ENCODE data around the gene CNTNAP3.
"Not testable (repeated sequence)": the region's sequence is repeated elsewhere in the genome, so short reads cannot be mapped to it uniquely, and the experiment has no call there.

Gene CNTNAP3

DNA sequence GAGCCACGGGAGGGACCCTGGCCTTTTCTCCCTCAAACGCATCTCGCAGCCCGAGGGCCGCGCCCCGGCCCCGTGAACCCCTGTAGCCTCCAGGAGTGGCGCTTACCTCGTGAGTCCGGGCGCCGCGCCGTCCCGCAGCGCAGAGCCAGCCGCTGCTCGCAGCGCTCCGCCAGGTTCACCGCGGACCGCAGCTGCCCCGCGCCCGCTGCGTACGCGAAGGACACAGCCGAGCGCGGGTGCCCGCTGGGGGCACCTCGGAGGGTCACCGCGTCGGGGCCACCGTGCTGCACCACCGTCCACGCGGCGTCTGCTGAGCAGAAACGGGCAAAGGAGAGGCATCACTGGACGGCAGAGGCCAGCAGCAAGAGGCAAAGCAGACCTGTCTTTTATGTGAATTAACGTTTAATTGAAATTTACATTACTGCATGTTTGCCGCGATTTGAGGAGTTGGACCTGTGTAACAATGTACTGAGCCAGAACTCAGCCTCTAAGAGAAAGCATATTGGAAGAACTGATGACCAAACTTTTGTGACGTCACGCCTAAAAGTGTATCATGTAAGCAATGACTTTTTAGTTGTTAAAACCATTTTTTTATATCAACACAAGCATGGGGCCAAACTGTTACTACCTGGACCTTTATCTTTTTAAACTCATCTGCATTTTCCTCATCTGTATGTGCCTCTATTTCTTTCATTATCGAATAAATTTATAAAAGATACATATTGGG, 155.0 kb downstream of the CNTNAP3 start:
- H3K4me3 ChIP-seq (ENCODE audit: low read length); H3K36me3 ChIP-seq (ENCODE audit: insufficient read depth, low read length); H3K9ac ChIP-seq (ENCODE audit: low read depth, low read length); H3K27me3 ChIP-seq (ENCODE audit: control insufficient read depth, insufficient read depth, low read length); H3K4me2 ChIP-seq (ENCODE audit: low read length); H3K9me3 ChIP-seq (replicated peaks; ENCODE audit: low read length); H3K4me1 ChIP-seq (ENCODE audit: control insufficient read depth, insufficient read depth, low read length): not testable (repeated sequence)

DNA sequence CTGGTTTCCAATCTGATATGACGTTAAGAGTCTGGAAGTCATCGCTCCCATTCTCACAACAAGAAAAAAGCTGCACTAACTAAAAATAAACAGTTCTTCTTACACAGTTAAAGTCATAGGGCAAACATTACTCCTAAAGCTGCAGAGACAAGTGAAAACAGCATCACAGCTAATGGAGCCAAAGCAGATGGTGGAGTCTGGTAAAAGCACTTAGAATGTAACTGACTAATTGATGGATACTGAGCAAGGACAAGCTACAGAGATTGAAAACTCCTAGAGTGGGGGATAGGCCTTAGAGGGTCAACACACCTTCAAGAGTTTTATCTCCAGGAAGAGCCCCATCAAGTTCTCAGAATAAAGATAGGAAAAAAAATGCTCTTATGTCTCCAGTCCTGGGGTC, 166.6 kb downstream of the CNTNAP3 start:
- H3K36me3 ChIP-seq (ENCODE audit: insufficient read depth, low read length); H3K4me1 ChIP-seq (ENCODE audit: control insufficient read depth, insufficient read depth, low read length); H3K4me2 ChIP-seq (ENCODE audit: low read length); H3K27me3 ChIP-seq (ENCODE audit: control insufficient read depth, insufficient read depth, low read length); H3K9me3 ChIP-seq (replicated peaks; ENCODE audit: low read length); H3K9ac ChIP-seq (ENCODE audit: low read depth, low read length); H3K4me3 ChIP-seq (ENCODE audit: low read length): not testable (repeated sequence)

DNA sequence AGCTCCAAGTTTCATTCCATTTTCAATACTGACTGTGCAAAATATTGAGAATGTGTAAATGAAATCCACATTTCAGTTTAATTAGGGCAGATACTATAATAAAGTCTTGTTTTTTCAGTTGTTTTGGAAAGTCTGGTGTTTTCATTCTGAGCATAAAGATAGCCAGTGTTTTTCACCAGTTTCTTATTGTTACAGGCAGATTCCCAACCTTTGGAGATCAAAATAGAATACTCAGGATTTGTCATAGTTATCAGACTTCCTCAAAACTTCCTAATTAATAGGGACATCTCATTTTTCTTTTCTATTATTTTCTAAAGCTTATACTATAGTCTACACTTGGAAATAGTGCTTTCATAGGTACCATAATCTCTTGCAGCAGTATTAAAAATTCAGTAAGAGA, 176.2 kb downstream of the CNTNAP3 start:
- not testable (repeated sequence) for H3K4me3 ChIP-seq (ENCODE audit: low read length); H3K9ac ChIP-seq (ENCODE audit: low read depth, low read length); H3K4me1 ChIP-seq (ENCODE audit: control insufficient read depth, insufficient read depth, low read length); H3K9me3 ChIP-seq (replicated peaks; ENCODE audit: low read length); H3K4me2 ChIP-seq (ENCODE audit: low read length); H3K36me3 ChIP-seq (ENCODE audit: insufficient read depth, low read length); H3K27me3 ChIP-seq (ENCODE audit: control insufficient read depth, insufficient read depth, low read length)

DNA sequence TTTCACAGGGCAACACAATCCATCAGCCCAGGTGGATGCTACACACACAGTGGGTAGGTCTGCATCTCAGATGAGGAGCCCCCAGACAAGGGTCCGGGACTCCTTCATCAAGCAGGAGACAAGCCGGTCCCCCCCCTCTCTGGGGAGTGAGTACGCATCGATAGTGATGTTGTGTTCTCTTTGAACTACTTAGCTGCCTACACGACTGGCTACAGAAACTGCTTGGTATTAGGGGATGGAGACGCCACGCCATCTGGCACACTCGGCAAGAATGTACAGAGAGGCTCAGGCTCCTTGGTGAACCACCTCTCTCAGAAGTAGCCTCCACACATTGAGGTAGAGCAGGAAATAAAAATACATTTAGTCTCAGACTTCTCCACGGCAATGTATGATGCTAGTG, 179.8 kb downstream of the CNTNAP3 start:
- Histone ChIP-seq H3K4me1 (ENCODE audit: control insufficient read depth, insufficient read depth, low read length) (no peaks in the 10 kb centered on the region), H3K27me3 (ENCODE audit: control insufficient read depth, insufficient read depth, low read length) (no peaks in the 10 kb centered on the region), H3K4me2 (ENCODE audit: low read length) (no peak overlapping the region), H3K36me3 (ENCODE audit: insufficient read depth, low read length) (no peaks in the 10 kb centered on the region), H3K9ac (ENCODE audit: low read depth, low read length) (no peak overlapping the region), H3K9me3 (replicated peaks; ENCODE audit: low read length) (no peaks in the 10 kb centered on the region), H3K4me3 (ENCODE audit: low read length) (no peak overlapping the region)

DNA sequence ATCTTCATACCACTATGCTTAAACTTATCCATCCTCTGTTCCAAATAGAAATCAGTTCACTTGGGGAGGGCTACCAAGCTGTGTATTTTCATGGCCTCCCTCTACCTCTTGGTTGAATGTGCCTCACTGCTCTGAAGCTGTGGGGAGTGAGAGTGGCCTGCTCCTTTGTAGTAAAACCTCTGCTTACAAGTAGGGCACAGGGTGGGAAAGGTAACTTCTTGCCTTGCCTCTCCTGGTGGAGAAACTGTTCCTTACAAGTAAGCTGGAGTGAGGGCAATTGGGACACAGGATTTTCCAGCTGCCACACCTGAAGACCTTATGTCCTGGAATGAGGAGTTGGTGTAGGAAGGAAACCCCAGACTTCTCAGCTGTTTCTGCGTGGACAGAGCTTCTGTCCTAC, 190.8 kb downstream of the CNTNAP3 start:
- H3K4me2 ChIP-seq (ENCODE audit: low read length); H3K4me1 ChIP-seq (ENCODE audit: control insufficient read depth, insufficient read depth, low read length); H3K4me3 ChIP-seq (ENCODE audit: low read length); H3K9ac ChIP-seq (ENCODE audit: low read depth, low read length); H3K27me3 ChIP-seq (ENCODE audit: control insufficient read depth, insufficient read depth, low read length); H3K9me3 ChIP-seq (replicated peaks; ENCODE audit: low read length); H3K36me3 ChIP-seq (ENCODE audit: insufficient read depth, low read length): not testable (repeated sequence)

DNA sequence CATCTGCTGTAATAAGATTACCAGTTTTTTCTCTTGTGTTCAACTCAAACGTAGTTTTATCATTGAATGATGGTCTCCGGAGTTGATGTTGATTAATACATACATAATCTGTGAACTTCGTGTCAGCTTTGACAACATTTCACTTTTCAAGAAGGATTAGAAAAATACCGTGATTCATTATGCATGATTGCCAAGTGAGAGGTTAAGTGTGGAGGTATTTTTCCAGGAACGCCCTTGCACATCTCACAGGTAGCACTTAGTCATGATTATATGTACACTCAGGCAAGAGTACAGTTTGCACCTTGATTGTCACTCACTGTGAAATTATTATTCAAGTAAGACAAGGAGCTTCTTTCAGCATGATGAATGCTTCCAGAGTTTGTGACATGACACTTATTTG, 202.7 kb downstream of the CNTNAP3 start:
- not testable (repeated sequence) for H3K9me3 ChIP-seq (replicated peaks; ENCODE audit: low read length); H3K4me1 ChIP-seq (ENCODE audit: control insufficient read depth, insufficient read depth, low read length); H3K4me3 ChIP-seq (ENCODE audit: low read length); H3K9ac ChIP-seq (ENCODE audit: low read depth, low read length); H3K27me3 ChIP-seq (ENCODE audit: control insufficient read depth, insufficient read depth, low read length); H3K36me3 ChIP-seq (ENCODE audit: insufficient read depth, low read length); H3K4me2 ChIP-seq (ENCODE audit: low read length)

DNA sequence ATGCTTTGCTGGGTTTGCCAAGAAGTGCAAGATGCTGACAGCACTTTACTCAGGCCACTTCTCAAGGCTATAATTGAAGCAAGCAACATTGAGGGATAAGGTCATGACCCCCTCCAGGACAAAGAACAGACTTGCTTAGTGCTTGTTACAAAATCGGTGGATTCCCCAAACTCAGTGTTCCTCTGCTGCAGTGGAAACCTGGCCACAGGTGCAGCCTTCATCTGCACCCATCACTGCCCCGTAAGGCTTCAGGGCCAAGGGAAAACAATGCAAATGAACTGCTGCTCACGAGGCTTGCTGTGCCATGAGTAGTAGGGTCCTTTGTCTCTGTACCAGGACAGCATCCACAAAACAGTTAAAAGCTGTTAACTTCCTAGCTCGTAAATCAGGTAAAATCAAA, 205.4 kb downstream of the CNTNAP3 start:
- H3K9ac ChIP-seq (ENCODE audit: low read depth, low read length); H3K27me3 ChIP-seq (ENCODE audit: control insufficient read depth, insufficient read depth, low read length); H3K4me1 ChIP-seq (ENCODE audit: control insufficient read depth, insufficient read depth, low read length); H3K4me2 ChIP-seq (ENCODE audit: low read length); H3K4me3 ChIP-seq (ENCODE audit: low read length); H3K9me3 ChIP-seq (replicated peaks; ENCODE audit: low read length); H3K36me3 ChIP-seq (ENCODE audit: insufficient read depth, low read length): not testable (repeated sequence)

DNA sequence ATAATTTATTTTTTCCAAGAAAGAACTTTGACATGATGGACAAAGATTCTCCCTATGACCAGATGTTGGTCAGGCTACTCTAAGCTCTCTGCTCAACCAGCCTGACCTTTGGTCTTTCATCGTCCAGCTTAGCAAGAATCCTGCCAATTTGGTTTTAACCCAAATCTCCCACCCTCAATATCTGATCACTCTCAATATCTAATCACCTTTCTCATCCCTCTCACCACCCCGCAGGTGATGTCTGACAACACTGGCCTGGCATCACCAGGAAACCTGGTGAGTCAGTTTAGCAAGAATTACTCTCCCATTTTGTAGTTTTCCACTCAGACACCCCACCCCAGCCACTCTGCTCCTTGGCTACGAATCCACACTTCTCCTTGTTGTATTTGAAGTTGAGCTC, 207.9 kb downstream of the CNTNAP3 start:
- not testable (repeated sequence) for H3K4me1 ChIP-seq (ENCODE audit: control insufficient read depth, insufficient read depth, low read length); H3K9me3 ChIP-seq (replicated peaks; ENCODE audit: low read length); H3K36me3 ChIP-seq (ENCODE audit: insufficient read depth, low read length); H3K9ac ChIP-seq (ENCODE audit: low read depth, low read length); H3K27me3 ChIP-seq (ENCODE audit: control insufficient read depth, insufficient read depth, low read length); H3K4me3 ChIP-seq (ENCODE audit: low read length); H3K4me2 ChIP-seq (ENCODE audit: low read length)

DNA sequence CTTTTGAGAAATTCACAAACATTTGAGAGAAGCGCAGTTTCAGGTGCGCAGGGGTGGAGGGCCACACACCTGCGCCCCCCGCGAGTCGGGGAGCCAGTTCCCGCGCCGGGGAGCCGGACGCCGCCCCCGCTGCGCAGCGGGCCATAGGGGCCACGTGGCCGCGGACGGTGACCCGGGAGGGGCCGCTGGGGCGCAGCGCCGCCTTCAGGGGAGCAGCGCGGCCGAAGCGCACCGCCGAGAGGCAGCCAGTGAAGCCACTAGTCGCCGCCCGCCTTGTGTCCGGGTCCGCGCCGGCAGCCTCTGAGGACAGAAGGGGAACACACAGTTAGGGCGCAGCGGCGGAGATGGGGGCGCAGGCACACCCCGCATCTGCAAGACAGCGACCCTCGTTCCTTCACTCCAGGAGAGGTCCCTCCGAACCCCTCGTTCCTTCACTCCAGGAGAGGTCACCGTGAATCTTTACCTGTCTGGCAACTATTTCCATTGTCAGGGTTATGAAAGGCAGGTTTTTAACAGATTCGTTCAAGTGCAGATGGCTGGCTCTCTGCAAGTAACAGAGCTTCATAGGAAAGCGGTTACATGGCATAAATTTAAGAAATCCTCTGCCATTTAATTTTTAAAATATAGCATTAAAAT, 209.2 kb downstream of the CNTNAP3 start:
- not testable (repeated sequence) for H3K27me3 ChIP-seq (ENCODE audit: control insufficient read depth, insufficient read depth, low read length); H3K9me3 ChIP-seq (replicated peaks; ENCODE audit: low read length); H3K4me2 ChIP-seq (ENCODE audit: low read length); H3K4me1 ChIP-seq (ENCODE audit: control insufficient read depth, insufficient read depth, low read length); H3K4me3 ChIP-seq (ENCODE audit: low read length); H3K9ac ChIP-seq (ENCODE audit: low read depth, low read length); H3K36me3 ChIP-seq (ENCODE audit: insufficient read depth, low read length)

DNA sequence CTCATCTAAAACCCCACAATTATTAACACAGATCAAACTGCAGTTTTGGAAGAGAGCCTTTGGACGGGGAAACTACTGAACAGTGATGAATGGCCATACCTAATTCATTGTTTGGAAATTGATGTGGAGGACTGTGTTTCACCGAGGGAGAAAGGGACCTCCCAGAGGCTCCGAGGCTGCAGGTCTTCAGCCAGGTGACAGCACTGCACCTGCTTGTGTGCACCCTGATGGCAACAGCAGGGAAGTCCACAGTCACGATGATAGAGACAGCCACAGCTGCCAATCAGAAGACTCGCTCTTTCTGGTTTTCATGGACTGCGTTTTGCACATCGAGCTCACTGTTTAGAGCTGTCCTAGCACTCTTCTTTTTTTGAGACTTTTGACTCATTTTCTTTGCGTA, 214.4 kb downstream of the CNTNAP3 start:
- H3K9ac ChIP-seq (ENCODE audit: low read depth, low read length); H3K4me3 ChIP-seq (ENCODE audit: low read length); H3K36me3 ChIP-seq (ENCODE audit: insufficient read depth, low read length); H3K4me2 ChIP-seq (ENCODE audit: low read length); H3K27me3 ChIP-seq (ENCODE audit: control insufficient read depth, insufficient read depth, low read length); H3K4me1 ChIP-seq (ENCODE audit: control insufficient read depth, insufficient read depth, low read length); H3K9me3 ChIP-seq (replicated peaks; ENCODE audit: low read length): not testable (repeated sequence)

DNA sequence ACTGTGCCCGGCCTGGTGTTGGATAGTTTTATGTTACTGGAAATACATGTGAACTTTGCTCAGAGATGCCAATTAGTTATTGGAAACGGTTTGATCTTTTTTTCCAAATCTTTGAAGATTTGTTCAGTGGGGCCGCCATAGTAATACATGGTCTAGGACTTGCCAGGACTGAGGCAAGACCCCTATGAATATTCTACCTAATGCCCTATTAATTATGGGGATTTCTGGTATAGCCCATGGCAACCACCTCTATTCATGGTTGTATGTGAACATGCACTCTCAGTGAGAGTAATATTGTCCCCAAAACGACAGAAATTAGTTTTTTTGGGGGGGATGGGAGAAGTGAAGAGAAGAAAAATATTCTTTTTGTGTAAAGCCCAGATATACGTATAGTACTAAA, 220.3 kb downstream of the CNTNAP3 start:
- not testable (repeated sequence) for H3K36me3 ChIP-seq (ENCODE audit: insufficient read depth, low read length); H3K4me3 ChIP-seq (ENCODE audit: low read length); H3K9ac ChIP-seq (ENCODE audit: low read depth, low read length); H3K27me3 ChIP-seq (ENCODE audit: control insufficient read depth, insufficient read depth, low read length); H3K4me1 ChIP-seq (ENCODE audit: control insufficient read depth, insufficient read depth, low read length); H3K4me2 ChIP-seq (ENCODE audit: low read length); H3K9me3 ChIP-seq (replicated peaks; ENCODE audit: low read length)

DNA sequence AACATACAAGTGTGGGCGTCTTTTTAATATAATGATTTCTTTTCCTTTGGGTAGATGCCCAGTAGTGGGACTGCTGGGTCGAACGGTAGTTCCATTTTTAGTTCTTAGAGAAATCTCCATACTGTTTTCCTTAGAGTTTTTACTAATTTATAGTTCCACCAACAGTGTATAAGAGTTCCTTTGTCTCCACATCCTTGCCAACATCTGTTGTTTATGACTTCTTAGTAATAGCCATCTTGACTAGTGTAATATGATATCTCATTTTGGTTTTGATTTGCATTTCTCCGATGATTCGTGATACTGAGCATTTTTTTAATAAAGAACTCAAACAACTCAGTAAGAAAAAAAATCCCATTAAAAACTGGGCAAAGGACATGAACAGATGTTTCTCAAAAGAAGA, 225.0 kb downstream of the CNTNAP3 start:
- not testable (repeated sequence) for H3K9me3 ChIP-seq (replicated peaks; ENCODE audit: low read length); H3K4me1 ChIP-seq (ENCODE audit: control insufficient read depth, insufficient read depth, low read length); H3K9ac ChIP-seq (ENCODE audit: low read depth, low read length); H3K27me3 ChIP-seq (ENCODE audit: control insufficient read depth, insufficient read depth, low read length); H3K4me3 ChIP-seq (ENCODE audit: low read length); H3K36me3 ChIP-seq (ENCODE audit: insufficient read depth, low read length); H3K4me2 ChIP-seq (ENCODE audit: low read length)

All from skeletal muscle satellite cell (primary cell).